Measurements from ENCODE around the gene PABPC1L. TPM values are rescaled to one million over a fixed set of nuclear protein-coding genes. Genes with fewer than 3 reads are reported as not detected.

PABPC1L gene
- total and polyA plus RNA-seq, 2 of the 13 experiments (the other 11 are each of a cell fraction or from before 2014, with no cell fraction given): 30.8 to 252 TPM

DNA sequence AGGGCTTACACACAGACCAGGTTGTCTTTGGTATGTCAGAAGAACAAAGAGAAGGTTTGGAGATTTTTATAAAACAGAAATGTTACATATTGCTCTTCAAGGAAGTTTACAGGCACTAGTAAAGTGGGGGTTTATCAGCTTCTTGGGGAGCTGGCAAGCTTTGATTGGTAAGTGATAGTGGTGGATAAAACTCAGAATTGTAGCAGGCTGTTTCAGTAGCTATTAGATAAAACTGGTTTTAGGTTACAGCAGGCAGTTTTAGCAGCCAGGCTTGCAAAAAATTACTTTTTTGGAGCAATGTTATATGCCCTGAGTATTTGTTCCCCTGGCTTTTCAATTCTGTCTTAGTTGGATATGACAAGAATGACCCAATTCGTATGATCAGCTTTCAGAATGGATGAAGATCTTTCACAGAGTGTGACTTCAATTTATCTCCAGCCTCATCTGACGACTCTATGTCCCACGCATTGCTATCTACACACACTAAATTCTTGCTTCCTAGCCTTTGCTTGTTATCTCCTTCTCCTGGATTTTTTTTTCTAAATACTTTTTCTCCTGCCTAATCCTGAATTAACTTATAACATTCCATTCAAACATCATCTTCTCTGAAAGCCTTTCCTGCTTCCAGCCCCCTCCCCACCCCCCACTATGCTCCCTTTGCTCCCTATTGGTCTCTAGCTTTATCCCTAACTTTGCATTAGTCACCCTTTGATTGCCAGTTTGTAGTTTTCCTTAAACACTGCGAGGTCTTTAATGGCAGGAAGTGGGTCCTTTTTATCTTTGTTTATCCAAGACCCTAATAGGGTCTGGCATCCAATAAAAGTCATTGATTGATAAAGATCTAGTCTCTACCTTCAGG, 51.4 kb downstream of the PABPC1L start (continued):
- TF ChIP-seq ZNF777 (CRISPR knock-in tag; IDR thresholded peaks at IDR 0.05) (no peak), ZSCAN30 (CRISPR knock-in tag; IDR thresholded peaks at IDR 0.05) (0 out of 2 replicates have a peak, but pooled peaks have one; percentile 2)
- TF ChIP-seq, protein P1, sequence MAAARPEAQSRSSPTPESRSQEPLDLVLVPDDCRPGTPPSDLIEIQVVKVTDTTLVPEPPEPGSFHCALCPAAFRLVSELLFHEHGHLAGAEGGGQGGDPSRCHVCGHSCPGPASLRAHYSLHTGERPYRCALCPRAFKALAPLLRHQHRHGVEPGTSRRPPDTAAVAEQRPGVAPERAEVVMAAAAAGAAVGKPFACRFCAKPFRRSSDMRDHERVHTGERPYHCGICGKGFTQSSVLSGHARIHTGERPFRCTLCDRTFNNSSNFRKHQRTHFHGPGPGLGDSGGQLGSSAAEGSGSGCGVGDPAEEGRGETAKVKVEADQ (CRISPR knock-in tag; IDR thresholded peaks at IDR 0.05; ENCODE audit: borderline replicate concordance): no peak
- TF ChIP-seq, protein P2, sequence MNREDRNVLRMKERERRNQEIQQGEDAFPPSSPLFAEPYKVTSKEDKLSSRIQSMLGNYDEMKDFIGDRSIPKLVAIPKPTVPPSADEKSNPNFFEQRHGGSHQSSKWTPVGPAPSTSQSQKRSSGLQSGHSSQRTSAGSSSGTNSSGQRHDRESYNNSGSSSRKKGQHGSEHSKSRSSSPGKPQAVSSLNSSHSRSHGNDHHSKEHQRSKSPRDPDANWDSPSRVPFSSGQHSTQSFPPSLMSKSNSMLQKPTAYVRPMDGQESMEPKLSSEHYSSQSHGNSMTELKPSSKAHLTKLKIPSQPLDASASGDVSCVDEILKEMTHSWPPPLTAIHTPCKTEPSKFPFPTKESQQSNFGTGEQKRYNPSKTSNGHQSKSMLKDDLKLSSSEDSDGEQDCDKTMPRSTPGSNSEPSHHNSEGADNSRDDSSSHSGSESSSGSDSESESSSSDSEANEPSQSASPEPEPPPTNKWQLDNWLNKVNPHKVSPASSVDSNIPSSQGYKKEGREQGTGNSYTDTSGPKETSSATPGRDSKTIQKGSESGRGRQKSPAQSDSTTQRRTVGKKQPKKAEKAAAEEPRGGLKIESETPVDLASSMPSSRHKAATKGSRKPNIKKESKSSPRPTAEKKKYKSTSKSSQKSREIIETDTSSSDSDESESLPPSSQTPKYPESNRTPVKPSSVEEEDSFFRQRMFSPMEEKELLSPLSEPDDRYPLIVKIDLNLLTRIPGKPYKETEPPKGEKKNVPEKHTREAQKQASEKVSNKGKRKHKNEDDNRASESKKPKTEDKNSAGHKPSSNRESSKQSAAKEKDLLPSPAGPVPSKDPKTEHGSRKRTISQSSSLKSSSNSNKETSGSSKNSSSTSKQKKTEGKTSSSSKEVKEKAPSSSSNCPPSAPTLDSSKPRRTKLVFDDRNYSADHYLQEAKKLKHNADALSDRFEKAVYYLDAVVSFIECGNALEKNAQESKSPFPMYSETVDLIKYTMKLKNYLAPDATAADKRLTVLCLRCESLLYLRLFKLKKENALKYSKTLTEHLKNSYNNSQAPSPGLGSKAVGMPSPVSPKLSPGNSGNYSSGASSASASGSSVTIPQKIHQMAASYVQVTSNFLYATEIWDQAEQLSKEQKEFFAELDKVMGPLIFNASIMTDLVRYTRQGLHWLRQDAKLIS (CRISPR knock-in tag; IDR thresholded peaks at IDR 0.05): no peak
- TF ChIP-seq, protein P3, sequence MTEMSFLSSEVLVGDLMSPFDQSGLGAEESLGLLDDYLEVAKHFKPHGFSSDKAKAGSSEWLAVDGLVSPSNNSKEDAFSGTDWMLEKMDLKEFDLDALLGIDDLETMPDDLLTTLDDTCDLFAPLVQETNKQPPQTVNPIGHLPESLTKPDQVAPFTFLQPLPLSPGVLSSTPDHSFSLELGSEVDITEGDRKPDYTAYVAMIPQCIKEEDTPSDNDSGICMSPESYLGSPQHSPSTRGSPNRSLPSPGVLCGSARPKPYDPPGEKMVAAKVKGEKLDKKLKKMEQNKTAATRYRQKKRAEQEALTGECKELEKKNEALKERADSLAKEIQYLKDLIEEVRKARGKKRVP (CRISPR knock-in tag; IDR thresholded peaks at IDR 0.05): no peak

All from HepG2 (cell line).